GM20000 (cell line): ENCODE measurements around the gene FLT4.

Source experiments
- DNase-seq: peaks from one replicate; pipeline ENCODE4 v3.0.0; 2012; ENCODE audit warnings: low spot score
- TF ChIP-seq, protein P1 (sequence below): IDR thresholded peaks from 2 replicates; pipeline ENCODE4 v1.5.1; 2012; ENCODE audit warnings: mild to moderate bottlenecking, control low read depth; ENCODE audit errors: extremely low read depth, missing control alignments

FLT4 gene

GRCh38 chr5:180647941-180648500 is 1.4 kb downstream of the FLT4 start:
- TF ChIP-seq, protein P1, sequence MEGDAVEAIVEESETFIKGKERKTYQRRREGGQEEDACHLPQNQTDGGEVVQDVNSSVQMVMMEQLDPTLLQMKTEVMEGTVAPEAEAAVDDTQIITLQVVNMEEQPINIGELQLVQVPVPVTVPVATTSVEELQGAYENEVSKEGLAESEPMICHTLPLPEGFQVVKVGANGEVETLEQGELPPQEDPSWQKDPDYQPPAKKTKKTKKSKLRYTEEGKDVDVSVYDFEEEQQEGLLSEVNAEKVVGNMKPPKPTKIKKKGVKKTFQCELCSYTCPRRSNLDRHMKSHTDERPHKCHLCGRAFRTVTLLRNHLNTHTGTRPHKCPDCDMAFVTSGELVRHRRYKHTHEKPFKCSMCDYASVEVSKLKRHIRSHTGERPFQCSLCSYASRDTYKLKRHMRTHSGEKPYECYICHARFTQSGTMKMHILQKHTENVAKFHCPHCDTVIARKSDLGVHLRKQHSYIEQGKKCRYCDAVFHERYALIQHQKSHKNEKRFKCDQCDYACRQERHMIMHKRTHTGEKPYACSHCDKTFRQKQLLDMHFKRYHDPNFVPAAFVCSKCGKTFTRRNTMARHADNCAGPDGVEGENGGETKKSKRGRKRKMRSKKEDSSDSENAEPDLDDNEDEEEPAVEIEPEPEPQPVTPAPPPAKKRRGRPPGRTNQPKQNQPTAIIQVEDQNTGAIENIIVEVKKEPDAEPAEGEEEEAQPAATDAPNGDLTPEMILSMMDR: no peak
- no peak for DNase-seq

GRCh38 chr5:180647465-180647864 is 1.9 kb downstream of the FLT4 start:
- no peak for DNase-seq

DNA sequence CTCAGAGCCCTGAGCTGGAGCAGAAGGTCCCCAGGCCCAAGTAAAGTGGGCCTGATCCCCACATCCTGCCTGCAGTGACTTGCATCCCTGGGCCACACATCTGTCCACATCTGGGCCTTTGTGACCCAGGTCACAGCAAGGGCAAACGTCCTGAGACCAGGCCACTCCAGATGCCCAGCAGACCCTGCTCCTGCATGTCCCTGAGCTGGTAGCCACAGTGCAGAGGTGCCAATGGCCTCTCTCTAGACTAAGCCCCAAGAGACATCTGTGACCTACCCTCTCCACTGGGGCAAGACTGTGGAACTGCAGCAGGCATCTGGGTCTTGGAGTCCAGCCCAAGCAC is 2.5 kb downstream of the FLT4 start:
- TF ChIP-seq, protein P1: no peak
- no peak for DNase-seq

More at GRCh38 chr5:180647465-180647864, 1.9 kb downstream of the FLT4 start:
- TF ChIP-seq, protein P1: no peak

DNA sequence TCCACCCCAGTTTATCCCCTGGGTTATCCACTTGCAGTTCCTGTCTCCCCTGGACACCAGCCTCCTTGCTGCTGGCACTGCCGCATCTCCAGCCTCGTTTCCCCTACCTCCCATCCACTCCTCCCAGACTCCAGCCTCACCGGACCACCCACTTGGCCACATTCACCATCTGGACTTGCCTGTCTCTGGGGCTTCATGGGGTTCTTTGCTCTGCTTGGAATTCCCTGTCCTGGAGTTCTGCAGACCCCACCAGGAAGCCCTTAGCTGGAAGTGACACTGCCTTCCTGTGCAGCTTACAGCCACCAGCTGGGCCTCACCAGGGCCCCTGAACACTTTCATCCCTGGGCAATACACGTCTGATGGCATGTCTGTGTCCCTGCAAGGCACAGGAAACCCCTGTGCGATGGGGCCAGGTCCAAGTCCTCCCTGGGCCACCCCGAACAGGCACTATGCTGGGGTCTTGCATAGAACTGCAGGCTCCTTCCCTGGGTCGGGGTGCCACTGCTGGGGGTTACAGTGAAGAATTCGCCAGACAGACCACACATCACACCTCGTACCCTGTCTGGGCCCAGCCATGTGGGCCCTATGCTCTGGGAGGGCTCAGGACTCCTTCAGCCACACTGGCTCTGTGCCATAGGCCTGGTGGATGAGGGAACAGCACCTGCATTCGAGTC is 3.0 kb downstream of the FLT4 start:
- peak; percentile 29 for DNase-seq
- TF ChIP-seq, protein P1: no peak

DNA sequence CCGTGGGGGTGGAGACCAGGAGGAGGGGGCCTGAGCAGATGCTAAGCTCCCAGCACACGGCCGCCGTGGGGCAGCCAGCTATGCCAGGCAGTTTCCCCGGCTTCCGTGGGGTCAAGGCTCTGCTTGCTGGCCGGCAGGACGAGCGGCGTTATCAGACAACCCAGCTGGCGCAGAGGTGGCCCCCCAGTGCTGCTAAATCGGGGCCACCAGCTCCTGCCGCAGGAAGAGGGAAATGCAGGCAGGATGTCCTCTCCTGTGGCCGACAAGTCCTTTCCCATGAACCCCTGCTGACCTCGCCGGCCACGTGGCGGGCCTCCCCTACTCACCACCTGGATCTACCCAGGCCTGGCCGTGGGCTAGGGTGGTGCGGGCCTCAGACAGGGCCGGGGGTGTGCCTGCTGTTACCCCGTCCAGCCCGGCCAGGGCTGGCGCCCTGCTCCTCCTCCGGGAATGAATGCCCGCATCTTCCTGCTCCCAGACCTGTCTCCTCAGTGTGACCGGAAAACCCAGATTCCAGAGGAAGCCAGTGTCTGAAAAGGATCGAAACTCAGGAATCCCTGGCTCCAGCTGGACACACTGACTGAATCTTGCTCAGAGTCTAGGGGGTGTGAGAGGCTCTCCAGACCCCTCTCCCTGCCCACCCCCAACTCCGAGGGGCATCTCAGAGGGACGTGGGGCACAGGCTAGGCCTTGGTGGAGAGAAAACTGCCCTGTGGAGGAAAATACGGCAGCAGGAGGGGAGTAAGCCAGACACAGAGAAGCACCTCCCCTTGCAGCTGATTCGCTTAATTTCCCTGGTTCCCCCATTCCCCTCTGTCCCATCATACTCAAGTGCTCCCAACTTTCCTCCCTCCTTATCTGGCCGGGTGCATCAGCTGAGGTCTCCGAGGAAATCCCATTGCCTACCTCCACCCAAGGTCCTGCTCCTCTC is 3.9 kb downstream of the FLT4 start:
- TF ChIP-seq, protein P1: no peak
- no peak for DNase-seq

DNA sequence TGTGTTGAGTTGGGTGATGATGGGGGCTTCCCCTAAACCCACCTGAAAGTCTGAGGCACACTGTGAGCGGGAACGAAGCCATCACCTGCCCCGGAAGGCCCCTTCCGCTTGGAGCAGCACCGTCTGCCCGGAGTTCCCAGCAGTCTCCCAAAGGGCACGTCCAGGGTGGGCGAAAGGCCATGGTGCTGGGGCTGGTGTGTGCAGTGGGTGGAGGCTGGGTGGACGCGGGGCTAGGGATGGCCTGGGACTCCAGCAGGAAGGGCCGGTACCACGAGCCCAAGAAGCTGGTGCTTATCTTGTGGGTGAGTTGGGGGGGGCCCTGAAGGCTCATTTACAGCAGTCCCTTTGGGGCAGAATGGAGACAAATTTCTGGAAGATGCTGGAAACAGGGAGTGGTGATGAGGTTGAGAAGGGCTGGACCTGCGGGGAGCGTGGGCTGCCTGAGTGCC is 4.6 kb downstream of the FLT4 start:
- TF ChIP-seq, protein P1: no peak
- no peak for DNase-seq
